GM21526 (cell line): ENCODE data around the gene NEK6.

ENCODE experiments used
- ATAC-seq: cut with Tn5 transposase; IDR thresholded peaks from one replicate; pipeline ENCODE4 v1.9.1; 2021; ENCODE audit warnings: moderate library complexity; ENCODE audit not compliant: unreplicated experiment, low FRiP score

NEK6 gene

DNA sequence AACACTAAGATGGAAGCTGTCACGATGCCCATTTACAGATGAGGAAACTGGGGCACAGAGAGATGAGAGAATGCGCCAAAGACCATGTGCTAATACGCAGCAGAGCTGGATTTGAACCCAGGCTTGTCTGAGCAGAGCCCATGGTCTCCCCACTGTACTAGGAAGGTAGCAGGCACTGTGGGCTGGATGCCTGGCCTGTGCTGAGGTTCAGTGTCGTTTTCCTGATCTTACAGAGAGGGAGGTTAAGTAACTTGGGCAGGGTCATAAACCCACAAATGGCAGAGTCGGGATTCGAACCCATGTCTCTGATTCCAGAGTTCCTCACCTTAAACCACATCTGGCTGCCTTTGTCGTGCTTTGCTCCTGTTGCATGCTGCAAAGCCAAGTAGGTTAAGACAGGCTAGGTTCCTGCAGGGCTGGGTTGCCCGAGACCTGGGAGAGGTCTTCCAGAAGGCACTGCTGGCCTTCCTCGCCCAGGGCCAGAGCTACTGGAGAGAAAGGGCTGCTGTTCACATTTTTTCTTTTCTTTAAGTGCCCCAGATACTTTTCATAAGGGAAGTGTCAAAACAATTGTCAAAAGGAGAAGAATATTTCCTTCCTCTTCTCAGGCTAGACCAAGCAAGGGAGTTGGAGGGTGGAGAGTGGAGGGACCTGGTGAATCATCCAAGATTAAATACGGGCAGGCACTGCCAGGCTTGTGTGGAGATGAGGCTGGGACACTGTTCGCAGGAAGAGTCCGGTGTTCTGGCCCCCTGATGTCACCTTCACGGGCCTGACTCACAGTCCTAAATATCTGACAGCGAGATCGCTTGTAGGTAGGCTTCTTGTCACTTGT, 3.2 kb downstream of the NEK6 start:
- no peak for ATAC-seq

DNA sequence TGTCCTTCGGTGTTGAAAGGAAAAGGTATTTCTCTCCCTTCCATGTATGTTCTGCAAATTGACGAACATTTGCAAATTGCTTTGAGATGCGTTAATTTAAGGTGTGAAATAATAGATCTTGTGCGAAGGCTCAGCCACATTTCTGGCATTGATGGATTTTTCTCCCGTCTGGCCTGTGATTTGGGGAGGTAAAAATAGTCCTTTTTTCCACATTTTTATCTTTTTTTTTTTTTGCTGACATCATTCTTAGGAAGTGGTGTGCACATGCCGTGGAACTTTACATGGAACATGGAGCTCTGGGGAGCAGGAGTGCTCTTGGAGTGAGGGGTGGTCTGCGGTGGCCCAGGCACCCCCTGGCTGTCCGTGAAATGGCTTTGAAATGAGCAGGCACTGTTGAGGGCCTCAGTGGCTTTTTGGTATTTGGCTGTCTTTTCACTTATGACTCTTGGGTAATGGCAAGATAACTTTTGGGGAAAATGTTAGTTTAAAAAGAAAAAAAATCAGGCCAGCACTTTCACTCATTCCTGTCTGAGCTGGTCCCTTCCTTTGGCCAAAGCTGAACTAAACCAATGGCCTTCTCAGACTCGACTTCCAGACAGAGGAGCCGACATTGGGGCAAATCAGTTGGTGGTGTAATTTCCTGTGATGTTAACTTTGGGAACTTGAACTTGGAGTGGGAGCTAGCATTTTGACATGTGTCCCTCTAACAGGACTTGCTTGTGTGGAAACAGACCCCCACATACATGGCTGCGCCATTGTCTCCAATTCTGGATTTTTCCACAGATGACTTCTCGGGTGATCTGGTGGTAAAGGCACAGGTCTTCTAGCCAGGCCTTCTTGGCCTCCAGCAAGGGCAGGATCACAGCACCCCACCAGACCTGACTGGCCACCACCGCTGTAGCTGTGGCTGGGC, 4.2 kb downstream of the NEK6 start:
- ATAC-seq = no peak

DNA sequence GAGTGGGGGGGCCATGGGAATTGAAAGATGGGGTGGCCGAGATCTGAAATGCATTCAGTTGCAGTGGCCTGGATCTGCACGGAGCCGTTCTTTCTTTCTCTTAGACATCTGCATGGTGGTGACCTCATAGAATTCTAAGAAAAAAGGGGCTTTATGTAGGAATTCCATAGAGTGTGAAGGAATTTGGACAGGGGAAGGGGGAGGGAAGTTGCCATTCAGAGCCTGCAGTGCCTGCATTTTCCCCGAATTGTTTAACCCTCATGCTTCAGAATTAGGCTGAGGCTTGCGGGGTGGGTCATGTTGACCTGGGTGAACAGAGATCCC, 4.9 kb downstream of the NEK6 start:
- ATAC-seq = no peak

DNA sequence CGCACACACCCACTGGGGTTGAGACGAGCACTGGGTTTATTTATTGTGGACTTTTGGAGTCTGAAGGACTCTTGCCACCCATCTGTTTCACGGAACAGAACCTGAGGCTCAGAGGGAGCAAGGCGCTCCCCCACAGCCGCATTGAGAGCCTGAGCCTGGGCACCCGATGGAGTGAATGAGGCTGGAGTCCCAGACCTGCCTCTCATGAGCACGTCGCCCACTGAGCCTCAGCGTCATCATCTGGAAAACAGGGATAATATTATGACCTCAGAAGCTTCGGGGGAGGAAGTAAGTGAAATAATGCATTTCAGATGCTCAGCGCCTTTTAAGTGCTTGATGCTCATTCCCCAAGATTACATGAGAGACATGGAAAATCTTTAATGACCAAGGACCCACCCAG, 5.5 kb downstream of the NEK6 start:
- ATAC-seq = no peak

DNA sequence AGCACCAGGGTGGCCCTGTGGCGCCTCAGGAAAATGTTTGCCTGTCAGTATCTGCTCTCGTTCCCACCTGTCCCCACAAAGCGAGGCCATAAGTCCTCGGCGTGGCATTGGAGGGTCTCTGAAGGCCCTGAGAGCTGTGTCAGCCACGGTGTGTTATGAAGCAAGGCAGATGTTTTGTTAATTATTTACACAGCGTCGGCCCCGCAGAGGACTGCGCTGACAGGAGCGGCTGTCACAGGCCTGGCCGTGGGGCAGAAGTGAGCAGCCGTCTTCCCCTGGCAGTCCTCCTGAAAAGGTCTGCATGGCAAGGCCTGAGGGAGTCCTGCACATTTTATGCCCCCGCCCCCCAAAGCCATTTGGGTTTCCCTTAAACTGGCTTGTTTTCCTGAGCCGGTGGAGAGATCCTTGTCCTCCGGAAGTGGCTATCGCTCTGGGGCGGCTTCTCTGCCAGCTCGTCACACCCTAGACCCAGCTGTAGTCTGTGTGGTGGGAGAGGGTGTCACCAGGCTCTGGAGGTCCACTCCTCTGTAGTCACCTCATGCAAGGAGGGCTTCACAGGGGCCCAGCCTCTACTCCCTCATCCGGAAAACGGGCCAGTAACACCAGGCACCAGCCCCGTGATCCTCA, 6.2 kb downstream of the NEK6 start:
- ATAC-seq = no peak

DNA sequence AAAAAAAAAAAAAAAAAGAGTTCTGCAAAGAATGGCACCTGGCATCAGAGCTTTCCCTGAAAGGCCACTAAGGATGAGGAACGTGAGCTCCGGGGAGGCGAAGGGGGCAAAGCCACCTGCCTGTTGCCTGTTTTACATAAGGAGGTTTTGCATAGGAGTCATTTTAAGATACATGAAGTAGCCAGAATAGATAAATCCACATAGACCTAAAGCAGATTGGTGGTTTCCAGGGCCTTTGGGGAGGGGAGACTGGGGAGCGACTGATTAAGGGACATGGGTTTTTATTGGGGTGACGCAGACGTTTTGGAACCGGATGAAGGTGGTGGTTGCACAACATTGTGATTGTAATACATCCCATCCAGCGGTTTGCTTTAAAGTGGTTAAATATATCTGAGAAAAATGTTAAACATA, 7.1 kb downstream of the NEK6 start:
- no peak for ATAC-seq

DNA sequence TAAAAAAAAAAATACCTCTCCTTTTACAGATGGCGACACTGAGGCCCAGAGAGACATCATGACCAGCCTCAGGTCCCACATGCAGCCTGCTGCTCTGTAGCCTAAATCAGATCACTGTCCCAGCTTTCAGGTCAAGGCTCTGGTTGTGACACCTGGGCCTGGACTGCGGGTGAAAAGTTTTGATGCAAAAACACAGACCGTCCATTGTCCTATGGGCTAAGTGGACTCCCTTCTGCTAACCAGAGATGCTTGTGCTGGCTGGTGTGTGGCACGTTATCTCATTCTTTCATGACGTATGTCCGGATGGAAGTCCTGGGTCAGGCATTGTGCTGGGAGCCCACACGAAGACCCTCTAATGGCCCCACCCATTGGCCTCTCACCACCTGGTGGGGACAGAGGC, 7.8 kb downstream of the NEK6 start:
- ATAC-seq = no peak

DNA sequence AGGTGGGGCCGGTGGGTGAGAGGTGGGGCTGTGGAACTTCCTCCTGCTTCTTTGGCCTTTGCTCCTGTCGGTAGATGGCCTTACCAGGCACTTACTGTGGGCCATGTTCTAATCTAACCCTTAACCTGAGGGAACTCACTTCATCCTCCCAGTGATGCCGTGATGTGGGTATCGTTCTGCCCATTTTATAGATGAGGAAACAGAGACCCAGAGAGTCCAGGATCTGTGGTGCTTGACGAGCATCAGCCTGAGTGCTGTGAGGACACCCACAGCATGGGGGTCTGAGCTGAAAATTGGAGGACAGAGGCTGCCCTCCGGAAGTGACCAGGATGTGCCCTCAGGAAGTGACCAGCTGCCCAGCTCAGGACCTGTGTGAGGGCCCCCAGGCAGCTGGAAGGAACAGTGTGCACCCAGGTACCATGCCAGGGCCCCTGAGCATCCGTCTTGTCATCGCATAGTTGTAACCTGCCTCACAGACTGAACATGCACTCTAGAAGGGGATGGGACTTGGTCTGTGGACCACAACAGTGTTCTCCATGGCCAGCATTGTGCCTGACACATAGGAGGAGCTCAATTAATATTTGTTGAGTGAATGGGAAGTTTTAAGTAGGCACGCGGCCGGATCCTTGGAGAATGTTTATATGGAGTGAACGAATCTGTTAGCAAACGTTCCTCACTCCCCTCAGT, 8.5 kb downstream of the NEK6 start:
- no peak for ATAC-seq

DNA sequence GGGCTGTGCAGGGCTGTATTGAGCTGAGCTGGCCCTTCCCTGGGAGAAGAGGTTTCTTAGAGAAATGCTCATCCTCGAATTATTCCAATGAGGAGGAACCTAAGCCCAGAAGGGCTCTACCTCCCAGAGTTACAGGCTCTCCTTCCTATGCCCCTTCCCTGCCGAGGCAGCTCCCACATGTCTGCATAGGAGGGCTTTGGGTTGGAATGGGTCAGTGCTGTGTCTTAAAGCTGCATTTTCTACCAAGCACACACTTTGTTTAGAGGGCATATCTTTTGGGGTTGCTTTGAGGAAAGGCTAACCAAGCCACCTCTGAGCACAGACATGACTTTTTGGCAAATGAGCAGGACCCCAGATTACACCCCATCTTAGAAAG, 9.1 kb downstream of the NEK6 start:
- no peak for ATAC-seq

DNA sequence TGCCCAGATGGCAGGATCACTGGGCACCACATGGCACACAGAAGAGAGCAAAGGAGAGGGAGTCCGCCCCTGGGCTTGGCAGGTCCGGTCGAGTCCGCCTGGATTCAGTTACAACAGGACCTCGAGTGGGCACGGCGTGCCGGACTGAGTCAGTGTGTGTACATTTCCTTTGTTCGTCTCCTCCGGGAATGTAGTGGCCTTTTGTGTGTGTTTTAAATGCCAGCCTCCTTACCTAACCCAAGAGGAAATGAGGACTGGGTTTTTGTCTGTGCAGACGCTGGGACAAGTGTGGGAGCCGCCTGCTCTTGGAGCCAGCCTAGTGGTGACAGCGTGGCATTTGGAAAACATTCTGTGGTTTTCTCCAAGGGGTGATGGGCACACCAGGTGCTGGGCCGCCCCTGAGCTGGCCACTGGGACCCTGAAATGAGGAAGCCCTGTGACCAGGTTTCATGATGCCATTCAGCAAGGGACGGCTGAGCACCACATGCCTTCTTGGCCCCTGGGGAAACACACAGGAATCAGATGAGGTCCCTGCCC, 9.6 kb downstream of the NEK6 start:
- ATAC-seq = no peak

DNA sequence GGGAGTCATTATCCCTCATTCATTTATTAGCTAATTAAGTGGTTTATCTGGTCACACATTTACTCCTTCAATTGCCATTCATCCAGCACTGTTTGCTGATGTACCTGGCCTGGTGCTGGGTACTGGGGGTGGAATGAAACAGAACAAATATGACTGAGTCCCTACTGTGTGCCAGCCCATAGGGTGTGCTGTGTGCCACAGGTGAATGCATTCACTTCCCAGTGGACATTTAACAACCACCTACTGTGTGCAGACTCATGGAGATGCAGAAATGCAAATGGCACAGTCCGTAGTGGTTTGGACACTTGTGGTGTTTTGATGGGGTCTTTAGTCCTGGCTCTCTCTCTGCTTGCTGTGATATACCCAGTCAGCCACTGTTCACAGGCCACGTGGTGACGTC, 10.5 kb downstream of the NEK6 start:
- no peak for ATAC-seq

DNA sequence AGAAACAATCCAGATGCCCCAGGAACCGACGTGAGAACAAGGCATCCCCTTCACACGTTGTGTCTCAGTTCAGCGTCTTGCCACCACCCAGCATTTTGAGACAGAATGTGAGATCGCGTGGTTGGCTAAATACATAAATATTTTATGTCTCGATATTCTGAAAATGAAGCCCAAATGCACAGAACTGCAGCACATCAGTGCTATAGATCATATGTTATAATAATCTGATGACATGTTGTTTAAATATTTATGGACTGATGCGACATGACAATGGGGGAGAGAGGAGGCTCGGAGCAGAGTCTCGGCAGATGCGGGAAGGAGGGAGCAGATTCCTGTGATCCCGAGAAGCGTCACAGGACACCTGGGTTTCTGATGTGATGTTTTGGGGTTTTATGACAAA, 10.9 kb downstream of the NEK6 start:
- ATAC-seq = no peak

DNA sequence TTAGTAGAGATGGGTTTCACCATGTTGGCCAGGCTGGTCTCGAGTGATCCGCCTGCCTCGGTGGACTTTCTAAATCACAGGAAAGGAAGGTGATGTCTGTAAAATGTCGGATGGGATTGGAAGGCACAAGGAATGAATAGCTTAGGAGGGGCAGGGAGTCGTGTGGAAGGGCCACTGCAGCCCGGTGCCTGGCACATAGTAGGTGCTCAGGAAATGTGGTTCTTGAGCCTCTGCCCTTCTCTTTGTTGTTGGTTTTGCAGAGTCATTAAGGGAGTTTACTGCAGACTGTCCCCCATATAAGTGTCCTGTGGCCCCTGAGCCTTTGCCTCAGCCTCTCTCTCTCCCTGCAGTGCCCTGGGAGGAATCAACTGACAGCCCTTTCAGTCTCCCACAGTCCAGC, 11.8 kb downstream of the NEK6 start:
- no peak for ATAC-seq

DNA sequence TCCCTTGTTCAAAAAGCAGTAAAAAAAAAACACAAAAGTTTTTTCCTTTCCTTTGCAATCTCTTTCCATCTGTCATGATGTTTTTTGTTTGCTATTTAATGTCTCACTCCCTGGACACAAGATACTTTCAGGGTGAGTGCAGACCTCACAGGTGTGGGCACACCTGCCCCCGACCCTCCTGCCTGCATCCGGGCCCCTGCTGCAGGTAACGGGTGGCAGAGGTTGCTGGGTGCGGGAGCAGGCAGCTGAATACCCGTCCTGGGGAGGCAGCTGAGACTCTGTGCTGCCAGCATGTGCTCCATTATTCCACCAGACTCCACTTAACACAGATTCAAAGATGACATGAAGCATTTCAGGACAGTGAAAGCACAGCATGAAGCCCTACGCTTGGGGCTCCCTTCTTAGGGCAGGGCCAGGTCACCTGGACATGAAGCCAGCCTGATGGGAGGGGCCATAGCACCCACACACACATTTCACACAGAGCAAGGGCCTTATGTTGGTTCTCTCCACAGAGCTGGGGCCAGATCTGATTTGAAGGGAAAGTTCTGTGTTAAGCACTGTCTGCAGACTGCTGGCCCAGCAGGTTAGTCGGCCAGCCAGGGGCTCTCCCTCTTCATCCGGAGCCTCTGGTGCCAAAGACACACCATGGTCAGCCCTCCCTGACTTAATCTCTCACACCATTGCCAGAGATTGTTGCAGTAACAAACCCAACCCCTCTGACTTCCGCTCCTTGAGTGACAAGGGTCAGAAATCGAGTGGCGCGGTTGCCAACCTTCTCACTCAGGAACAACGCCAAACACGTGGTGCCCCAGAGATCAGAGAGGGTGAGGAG, 13.0 kb downstream of the NEK6 start:
- no peak for ATAC-seq

DNA sequence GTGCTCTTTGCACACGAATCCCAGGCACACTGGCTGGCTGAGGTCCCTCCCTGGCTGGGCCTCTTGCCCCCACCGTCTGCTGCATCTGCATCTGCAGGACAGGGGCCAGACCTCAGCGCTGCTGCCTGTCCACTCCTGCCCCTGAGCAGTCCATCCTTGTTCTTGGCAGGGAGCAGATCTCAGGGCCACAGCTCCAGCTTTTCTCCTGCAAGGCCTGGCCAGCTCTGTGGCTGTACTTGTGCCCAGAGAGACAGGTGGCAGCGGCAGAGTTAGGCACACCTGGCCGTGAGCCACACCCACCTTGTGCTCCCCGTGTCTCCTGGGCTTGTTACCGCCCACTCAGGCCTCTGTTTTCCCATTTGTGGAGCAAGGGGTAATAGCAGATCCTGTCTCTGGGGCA, 13.9 kb downstream of the NEK6 start:
- no peak for ATAC-seq

DNA sequence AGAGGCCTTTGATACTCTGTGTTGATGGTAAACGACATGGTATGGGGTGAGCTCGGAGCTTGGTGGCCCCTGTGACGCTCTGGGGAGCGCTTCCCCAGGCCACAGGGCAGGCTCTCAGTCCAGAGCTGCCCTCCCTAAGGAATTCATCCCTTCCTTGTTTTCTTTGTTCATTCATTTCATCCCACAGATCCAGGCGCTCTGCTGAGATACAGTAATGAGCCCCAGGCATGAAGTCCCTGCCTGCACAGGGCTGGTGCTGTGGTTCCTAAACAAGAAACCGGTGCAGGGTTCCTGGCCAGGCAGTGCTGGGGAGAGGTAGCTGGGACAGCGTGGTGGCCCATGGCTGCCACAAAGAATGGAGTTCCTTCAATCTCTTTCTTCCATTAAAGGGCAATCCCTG, 14.4 kb downstream of the NEK6 start:
- ATAC-seq = no peak

DNA sequence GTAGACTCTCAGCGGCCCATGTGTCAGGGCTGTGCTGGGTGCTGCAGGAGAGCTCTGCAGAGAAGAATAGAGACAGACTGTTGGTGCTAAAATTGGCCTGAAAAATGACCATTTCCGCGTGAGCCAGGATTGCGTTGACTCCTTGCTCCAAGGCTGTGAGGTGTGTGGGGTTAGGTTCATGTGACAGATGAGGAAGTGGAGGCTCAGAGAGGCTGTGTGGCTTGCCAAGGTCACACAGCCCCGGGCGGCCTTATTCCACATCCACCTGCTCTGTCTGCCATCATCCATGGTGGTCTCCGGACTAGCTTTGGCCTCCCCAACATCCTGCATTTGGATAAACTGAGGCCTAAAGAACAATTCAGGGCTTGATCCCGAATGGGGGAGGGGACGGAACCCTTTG, 15.2 kb downstream of the NEK6 start:
- ATAC-seq = no peak

DNA sequence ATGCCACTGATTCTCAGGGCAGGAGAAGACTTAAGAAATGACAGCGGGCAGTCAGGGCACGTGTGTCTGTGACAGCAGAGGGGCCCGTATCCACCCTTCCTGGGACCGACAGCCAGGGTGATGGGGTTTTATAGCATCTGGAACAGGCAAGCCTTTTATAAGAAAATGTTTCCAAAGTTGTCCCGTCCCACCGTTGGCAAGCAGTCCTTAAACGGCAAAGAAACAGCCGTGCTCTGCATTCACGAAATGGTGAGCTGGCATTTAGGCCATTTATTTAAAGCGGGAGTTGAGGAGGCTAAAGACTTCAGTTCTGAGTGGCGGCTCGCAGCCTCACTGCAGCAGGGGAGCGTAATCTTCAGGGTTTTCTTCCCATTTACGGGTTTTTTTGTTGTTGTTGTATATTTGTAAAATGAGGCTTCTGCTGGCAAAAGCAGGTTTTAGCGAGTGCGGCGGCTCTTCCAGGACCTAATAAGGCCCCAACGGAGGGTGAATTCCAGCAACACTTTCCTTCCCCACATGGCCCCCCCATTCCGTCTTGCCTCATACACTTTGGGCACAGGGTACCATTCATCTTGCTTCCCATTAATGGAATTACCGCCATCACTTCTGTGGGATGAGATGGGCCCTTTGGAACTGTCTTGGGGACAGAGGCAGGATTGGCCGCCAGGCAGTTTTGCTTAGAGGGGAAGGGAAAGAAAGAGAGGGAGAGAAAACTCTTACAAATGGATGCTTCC, 15.8 kb downstream of the NEK6 start:
- no peak for ATAC-seq

DNA sequence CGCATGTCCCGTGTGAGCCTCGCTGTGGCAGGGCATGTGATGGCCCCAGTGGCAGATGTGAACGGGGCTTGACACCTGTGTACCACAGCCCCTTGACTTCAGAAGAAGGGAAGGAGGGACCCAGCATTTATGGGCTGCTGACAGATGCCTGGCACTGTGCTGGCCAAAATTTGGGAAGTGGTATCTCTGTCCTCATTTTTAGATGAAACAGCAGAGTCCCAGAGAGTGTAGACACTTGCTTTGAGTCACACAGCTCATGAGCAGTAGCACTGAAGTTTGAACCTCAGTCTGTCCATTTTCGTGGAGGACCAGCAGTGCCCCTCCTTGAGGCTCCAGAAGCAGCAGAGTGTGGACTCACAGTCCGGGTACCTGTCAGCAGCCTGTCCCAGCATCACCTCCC, 16.5 kb downstream of the NEK6 start:
- no peak for ATAC-seq
